H9 (cell line): ENCODE data around the gene METTL16. TPM values are rescaled to one million over a fixed set of nuclear protein-coding genes. Genes with fewer than 3 reads are reported as not detected.

Experiments used
- DNase-seq: peaks from one replicate; pipeline ENCODE4 v3.0.0-alpha.2; 2017
- H2AFZ ChIP-seq: one replicate; pipeline ENCODE4 v1.6.1; 2013; ENCODE audit warnings: mild to moderate bottlenecking, low read length, control low read depth, moderate library complexity
- H2AK5ac ChIP-seq: 2 replicates; pipeline ENCODE4 v1.6.1; 2013; ENCODE audit warnings: low read length, control low read depth, mixed read lengths; ENCODE audit not compliant: insufficient read length
- H2BK120ac ChIP-seq: one replicate; pipeline ENCODE4 v1.6.1; 2013; ENCODE audit warnings: low read depth, mild to moderate bottlenecking, low read length, control low read depth, inconsistent platforms; ENCODE audit not compliant: poor library complexity, severe bottlenecking
- H2BK12ac ChIP-seq: 2 replicates; pipeline ENCODE4 v1.6.1; 2013; ENCODE audit warnings: low read length, control low read depth, mixed read lengths, low read depth; ENCODE audit not compliant: insufficient read length
- H2BK15ac ChIP-seq: 2 replicates; pipeline ENCODE4 v1.6.1; 2013; ENCODE audit warnings: low read depth, low read length, control low read depth
- H2BK20ac ChIP-seq: one replicate; pipeline ENCODE4 v1.6.1; 2013; ENCODE audit warnings: low read depth, mild to moderate bottlenecking, low read length, control low read depth, inconsistent platforms; ENCODE audit not compliant: poor library complexity, severe bottlenecking
- H2BK5ac ChIP-seq: 2 replicates; pipeline ENCODE4 v1.6.1; 2013; ENCODE audit warnings: low read length, control low read depth, mixed read lengths; ENCODE audit not compliant: insufficient read length
- H3K14ac ChIP-seq: 2 replicates; pipeline ENCODE4 v1.6.1; 2013; ENCODE audit warnings: low read length, control low read depth; ENCODE audit not compliant: insufficient read depth
- H3K18ac ChIP-seq: 2 replicates; pipeline ENCODE4 v1.6.1; 2013; ENCODE audit warnings: low read depth, mild to moderate bottlenecking, mixed read lengths, low read length, control low read depth; ENCODE audit not compliant: insufficient read length
- H3K23ac ChIP-seq: 2 replicates; pipeline ENCODE4 v1.6.1; 2013; ENCODE audit warnings: low read length, control low read depth, mixed read lengths, low read depth; ENCODE audit not compliant: insufficient read length
- H3K23me2 ChIP-seq: 2 replicates; pipeline ENCODE4 v1.6.1; 2013; ENCODE audit warnings: low read depth, mild to moderate bottlenecking, mixed read lengths, low read length, control low read depth; ENCODE audit not compliant: insufficient read length, poor library complexity, severe bottlenecking
- H3K27ac ChIP-seq: 2 replicates; pipeline ENCODE4 v1.5.1; 2013; ENCODE audit warnings: low read length, control low read depth, mixed read lengths, low read depth; ENCODE audit not compliant: insufficient read length
- H3K27me3 ChIP-seq: 2 replicates; pipeline ENCODE4 v1.6.1; 2013; ENCODE audit warnings: low read length, control low read depth, inconsistent platforms; ENCODE audit not compliant: insufficient read depth
- H3K4ac ChIP-seq: 2 replicates; pipeline ENCODE4 v1.6.1; 2013; ENCODE audit warnings: low read depth, mild to moderate bottlenecking, control low read depth, inconsistent platforms, low read length, moderate library complexity
- H3K4me1 ChIP-seq: 2 replicates; pipeline ENCODE4 v1.6.1; 2013; ENCODE audit warnings: low read length, control low read depth, inconsistent platforms; ENCODE audit not compliant: insufficient read depth
- H3K4me2 ChIP-seq: 2 replicates; pipeline ENCODE4 v1.6.1; 2013; ENCODE audit warnings: low read length, control low read depth, mixed read lengths; ENCODE audit not compliant: insufficient read length, insufficient read depth
- H3K56ac ChIP-seq: 2 replicates; pipeline ENCODE4 v1.6.1; 2013; ENCODE audit warnings: low read depth, mild to moderate bottlenecking, mixed read lengths, low read length, control low read depth; ENCODE audit not compliant: insufficient read length
- H3K79me1 ChIP-seq: 2 replicates; pipeline ENCODE4 v1.6.1; 2013; ENCODE audit warnings: low read depth, mild to moderate bottlenecking, moderate library complexity, low read length, control low read depth, inconsistent platforms; ENCODE audit not compliant: insufficient read depth, poor library complexity, severe bottlenecking
- H3K79me2 ChIP-seq: 2 replicates; pipeline ENCODE4 v1.6.1; 2013; ENCODE audit warnings: low read length, control low read depth, inconsistent platforms; ENCODE audit not compliant: insufficient read depth
- H3K9ac ChIP-seq: 2 replicates; pipeline ENCODE4 v1.6.1; 2013; ENCODE audit warnings: low read length, control low read depth, mixed read lengths; ENCODE audit not compliant: insufficient read length; ENCODE audit errors: extremely low read depth
- H3K9me3 ChIP-seq: one replicate; pipeline ENCODE4 v1.6.1; 2013; ENCODE audit warnings: low read depth, low read length, inconsistent platforms; ENCODE audit not compliant: control insufficient read depth
- H3T11ph ChIP-seq: one replicate; pipeline ENCODE4 v1.6.1; 2013; ENCODE audit warnings: mild to moderate bottlenecking, low read length, control low read depth, inconsistent platforms
- H4K20me1 ChIP-seq: one replicate; pipeline ENCODE4 v1.6.1; 2013; ENCODE audit not compliant: control insufficient read depth, insufficient read length, insufficient read depth
- H4K5ac ChIP-seq: 2 replicates; pipeline ENCODE4 v1.6.1; 2013; ENCODE audit warnings: low read depth, mild to moderate bottlenecking, mixed read lengths, low read length, control low read depth; ENCODE audit not compliant: insufficient read length
- H4K8ac ChIP-seq: replicated peaks from 2 replicates; pipeline ENCODE4 v1.6.1; 2013; ENCODE audit warnings: low read length, control low read depth, mixed read lengths, low read depth; ENCODE audit not compliant: insufficient read length
- H4K91ac ChIP-seq: 2 replicates; pipeline ENCODE4 v1.6.1; 2013; ENCODE audit warnings: low read depth, mild to moderate bottlenecking, moderate library complexity, mixed read lengths, low read length, control low read depth; ENCODE audit not compliant: insufficient read length
- H3K27ac Mint-ChIP-seq, 3 experiments: 2 replicates in 2 of 3; 3 replicates in 1 of 3; pipeline ENCODE4 v1.8.0; 2020 to 2021; ENCODE audit warnings: mixed read lengths in 3 of 3, mild to moderate bottlenecking in 1 of 3, moderate library complexity in 1 of 3
- H3K27me3 Mint-ChIP-seq: 2 replicates; pipeline ENCODE4 v1.8.0; 2021; ENCODE audit warnings: low read depth, mild to moderate bottlenecking, moderate library complexity, mixed read lengths
- H3K36me3 Mint-ChIP-seq, 3 experiments: 2 replicates in 2 of 3; 3 replicates in 1 of 3; pipeline ENCODE4 v1.8.0; 2020 to 2021; ENCODE audit warnings: low read depth in 3 of 3, mixed read lengths in 3 of 3; ENCODE audit not compliant: insufficient read depth in 1 of 3
- H3K4me1 Mint-ChIP-seq, 2 experiments: 2 replicates each; pipeline ENCODE4 v1.8.0; 2020; ENCODE audit warnings: mixed read lengths in 2 of 2
- H3K4me3 Mint-ChIP-seq, 2 experiments: 2 replicates in 1 of 2; 3 replicates in 1 of 2; pipeline ENCODE4 v1.8.0; 2020 to 2021; ENCODE audit warnings: mild to moderate bottlenecking in 2 of 2, mixed read lengths in 2 of 2, moderate library complexity in 1 of 2
- H3K9me3 Mint-ChIP-seq, 2 experiments: 2 replicates in 1 of 2; 3 replicates in 1 of 2; pipeline ENCODE4 v1.8.0; 2020; ENCODE audit warnings: mild to moderate bottlenecking in 2 of 2, mixed read lengths in 2 of 2, moderate library complexity in 1 of 2
- WGBS: extraction: QIAGEN DNeasy Blood & Tissue Kit; methylation state at CpG from one replicate; pipeline ENCODE4 v1.1.7; 2013; ENCODE audit warnings: missing lambda C conversion rate, low lambda C conversion rate, mixed read lengths; ENCODE audit not compliant: insufficient read length; ENCODE audit errors: extremely low coverage; 5-methylcytosine and 5-hydroxymethylcytosine counted together
- total RNA-seq: library from RNA; stranded (reverse); gene quantifications from 2 replicates; pipeline ENCODE4 v1.2.1, GENCODE V29; 2021
- TF ChIP-seq, protein P1 (sequence below): fragments of 200-600 bp; sonication (generic); conservative IDR thresholded peaks from 3 replicates; pipeline ENCODE4 v1.8.0; 2021; ENCODE audit warnings: antibody characterized with exemption, mild to moderate bottlenecking

The METTL16 gene
- total RNA-seq, 1 experiment from 2014 or later: 55.4 TPM

DNA sequence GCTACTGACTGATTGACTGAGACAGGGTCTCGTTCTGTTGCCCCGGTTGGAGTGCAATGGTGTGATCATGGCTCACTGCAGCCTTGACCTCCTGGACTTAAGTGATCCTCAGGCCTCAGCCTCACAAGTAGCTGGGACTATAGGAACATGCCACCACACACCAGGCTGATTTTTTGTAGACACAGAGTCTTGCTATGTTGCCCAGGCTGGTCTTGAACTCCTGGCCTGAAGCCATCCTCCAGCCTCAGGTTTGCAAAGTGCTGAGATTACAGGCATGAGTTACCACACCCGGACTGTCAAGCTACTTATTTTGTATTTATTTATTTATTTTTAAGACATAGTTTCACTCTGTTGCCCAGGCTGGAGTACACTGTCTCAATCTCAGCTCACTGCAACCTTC lies 55.2 kb downstream of the METTL16 start:
- no peak overlapping the region for H3K23ac ChIP-seq
- H2BK12ac ChIP-seq: no peak overlapping the region
- H3K4me1 ChIP-seq: no peaks in the 10 kb centered on the region
- no peak overlapping the region for H2BK20ac ChIP-seq
- no peak overlapping the region for H3K9ac ChIP-seq
- no peak overlapping the region for H3K4ac ChIP-seq
- DNase-seq: no peak
- H4K20me1 ChIP-seq: no peaks in the 10 kb centered on the region
- no peaks in the 10 kb centered on the region for H3K9me3 ChIP-seq
- no peak overlapping the region for H3K14ac ChIP-seq
- H3K23me2 ChIP-seq: no peaks in the 10 kb centered on the region
- H3K4me2 ChIP-seq: no peak overlapping the region
- H2AFZ ChIP-seq: no peak overlapping the region
- H3K18ac ChIP-seq: no peak overlapping the region
- TF ChIP-seq, protein P1, sequence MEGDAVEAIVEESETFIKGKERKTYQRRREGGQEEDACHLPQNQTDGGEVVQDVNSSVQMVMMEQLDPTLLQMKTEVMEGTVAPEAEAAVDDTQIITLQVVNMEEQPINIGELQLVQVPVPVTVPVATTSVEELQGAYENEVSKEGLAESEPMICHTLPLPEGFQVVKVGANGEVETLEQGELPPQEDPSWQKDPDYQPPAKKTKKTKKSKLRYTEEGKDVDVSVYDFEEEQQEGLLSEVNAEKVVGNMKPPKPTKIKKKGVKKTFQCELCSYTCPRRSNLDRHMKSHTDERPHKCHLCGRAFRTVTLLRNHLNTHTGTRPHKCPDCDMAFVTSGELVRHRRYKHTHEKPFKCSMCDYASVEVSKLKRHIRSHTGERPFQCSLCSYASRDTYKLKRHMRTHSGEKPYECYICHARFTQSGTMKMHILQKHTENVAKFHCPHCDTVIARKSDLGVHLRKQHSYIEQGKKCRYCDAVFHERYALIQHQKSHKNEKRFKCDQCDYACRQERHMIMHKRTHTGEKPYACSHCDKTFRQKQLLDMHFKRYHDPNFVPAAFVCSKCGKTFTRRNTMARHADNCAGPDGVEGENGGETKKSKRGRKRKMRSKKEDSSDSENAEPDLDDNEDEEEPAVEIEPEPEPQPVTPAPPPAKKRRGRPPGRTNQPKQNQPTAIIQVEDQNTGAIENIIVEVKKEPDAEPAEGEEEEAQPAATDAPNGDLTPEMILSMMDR: no peak
- peaks cover 6 to 7% of the 10 kb centered on the region in 2 experiments; a peak in 3 of 4 replicates for H3K4me1 Mint-ChIP-seq
- no peak overlapping the region for H3T11ph ChIP-seq
- H4K5ac ChIP-seq: no peak overlapping the region
- no peaks in the 10 kb centered on the region for H3K27me3 ChIP-seq
- no peaks in the 10 kb centered on the region for H3K27me3 Mint-ChIP-seq
- H3K27ac Mint-ChIP-seq: no peak overlapping the region
- H3K27ac ChIP-seq: no peak overlapping the region
- no CpG with 5 or more reads among the region's 3 CpGs for WGBS
- H3K79me2 ChIP-seq: no peaks in the 10 kb centered on the region; the same call in 1 of the 2 replicates
- H3K4me3 Mint-ChIP-seq: no peak overlapping the region
- H2BK5ac ChIP-seq: no peak overlapping the region
- peaks cover 7 to 40% (median 27%) of the 10 kb centered on the region in 3 experiments; a peak in 6 of 7 replicates for H3K36me3 Mint-ChIP-seq
- H2AK5ac ChIP-seq: no peak overlapping the region
- no peak overlapping the region for H2BK15ac ChIP-seq
- H4K91ac ChIP-seq: no peak overlapping the region
- H3K56ac ChIP-seq: no peak overlapping the region
- no peak overlapping the region for H2BK120ac ChIP-seq
- no peaks in the 10 kb centered on the region for H3K9me3 Mint-ChIP-seq
- H4K8ac ChIP-seq: no peak overlapping the region
- no peaks in the 10 kb centered on the region for H3K79me1 ChIP-seq
